GM23338 (cell line): ENCODE measurements around the gene GPAM. TPM values are rescaled to one million over a fixed set of nuclear protein-coding genes. Genes with fewer than 3 reads are reported as not detected.

Experiments
- ATAC-seq: fragments of 200-7000 bp; cut with Tn5 transposase; 3 replicates; pipeline ENCODE4 v1.9.1; 2020
- DNase-seq: peaks from one replicate; pipeline ENCODE4 v3.0.0-alpha.2; 2015; ENCODE audit warnings: low spot score
- H2AFZ ChIP-seq: fragments of 200-600 bp; sonication (generic); 2 replicates; pipeline ENCODE4 v1.8.0; 2016; ENCODE audit warnings: antibody characterized with exemption, mild to moderate bottlenecking, moderate library complexity
- H3F3A ChIP-seq: fragments of 200-600 bp; sonication (generic); replicated peaks from 2 replicates; pipeline ENCODE4 v1.8.0; 2017; ENCODE audit warnings: antibody characterized with exemption, mixed run types, low read depth
- H3K27ac ChIP-seq: fragments of 200-600 bp; sonication (generic); 2 replicates; pipeline ENCODE4 v1.6.1; 2016; ENCODE audit warnings: low read depth
- H3K27me3 ChIP-seq: fragments of 200-600 bp; sonication (generic); 2 replicates; pipeline ENCODE4 v1.8.0; 2016; ENCODE audit warnings: mild to moderate bottlenecking, mixed run types, moderate library complexity; ENCODE audit not compliant: insufficient read depth
- H3K36me3 ChIP-seq: fragments of 200-600 bp; sonication (generic); 2 replicates; pipeline ENCODE4 v1.8.0; 2016; ENCODE audit warnings: mild to moderate bottlenecking; ENCODE audit not compliant: insufficient read depth
- H3K4me1 ChIP-seq: fragments of 200-600 bp; sonication (generic); 2 replicates; pipeline ENCODE4 v1.8.0; 2016; ENCODE audit warnings: mild to moderate bottlenecking, moderate library complexity; ENCODE audit not compliant: insufficient read depth
- H3K4me2 ChIP-seq: fragments of 200-600 bp; sonication (generic); 2 replicates; pipeline ENCODE4 v1.7.1; 2017; ENCODE audit warnings: mixed run types
- H3K4me3 ChIP-seq: fragments of 200-600 bp; sonication (generic); 2 replicates; pipeline ENCODE4 v1.6.1; 2016; ENCODE audit warnings: mixed run types
- H3K79me2 ChIP-seq: fragments of 200-600 bp; sonication (generic); replicated peaks from 2 replicates; pipeline ENCODE4 v1.8.0; 2017; ENCODE audit warnings: mild to moderate bottlenecking; ENCODE audit not compliant: insufficient read depth
- H3K9me2 ChIP-seq: fragments of 200-600 bp; sonication (generic); 2 replicates; pipeline ENCODE4 v1.8.0; 2017; ENCODE audit not compliant: insufficient read depth
- H4K20me1 ChIP-seq: fragments of 200-600 bp; sonication (generic); replicated peaks from 2 replicates; pipeline ENCODE4 v1.8.0; 2017; ENCODE audit warnings: mild to moderate bottlenecking; ENCODE audit not compliant: insufficient read depth
- H3K27ac Mint-ChIP-seq: 2 replicates; pipeline ENCODE4 v1.8.0; 2020; ENCODE audit warnings: inconsistent platforms, mild to moderate bottlenecking, moderate library complexity, mixed read lengths
- H3K27me3 Mint-ChIP-seq: 3 replicates; pipeline ENCODE4 v1.8.0; 2022; ENCODE audit warnings: low read depth, mild to moderate bottlenecking, moderate library complexity, mixed read lengths, inconsistent platforms; ENCODE audit not compliant: insufficient read depth, poor library complexity
- H3K36me3 Mint-ChIP-seq: 3 replicates; pipeline ENCODE4 v1.8.0; 2021; ENCODE audit warnings: low read depth, mild to moderate bottlenecking, inconsistent platforms, moderate library complexity, mixed read lengths
- H3K4me1 Mint-ChIP-seq: 3 replicates; pipeline ENCODE4 v1.8.0; 2020; ENCODE audit warnings: mild to moderate bottlenecking, inconsistent platforms, mixed read lengths
- H3K4me3 Mint-ChIP-seq: 3 replicates; pipeline ENCODE4 v1.8.0; 2021; ENCODE audit warnings: moderate library complexity, mild to moderate bottlenecking, inconsistent platforms, mixed read lengths
- H3K9me3 Mint-ChIP-seq: 3 replicates; pipeline ENCODE4 v1.8.0; 2020; ENCODE audit warnings: moderate library complexity, mild to moderate bottlenecking, inconsistent platforms, mixed read lengths
- EZH2 ChIP-seq: fragments of 200-600 bp; sonication (generic); IDR thresholded peaks from one replicate; pipeline ENCODE4 v1.8.0; 2017; ENCODE audit warnings: antibody characterized with exemption, mild to moderate bottlenecking, low read depth; ENCODE audit not compliant: unreplicated experiment
- EZH2phosphoT487 ChIP-seq: fragments of 200-600 bp; sonication (generic); IDR thresholded peaks from one replicate; pipeline ENCODE4 v1.8.1; 2018; ENCODE audit warnings: antibody characterized with exemption; ENCODE audit not compliant: unreplicated experiment
- JUNB ChIP-seq: IDR thresholded peaks from one replicate; pipeline ENCODE4 v1.6.1; 2016; ENCODE audit warnings: antibody characterized with exemption; ENCODE audit not compliant: unreplicated experiment
- POLR2AphosphoS5 ChIP-seq: IDR thresholded peaks from 2 replicates; pipeline ENCODE4 v1.6.1; 2016; ENCODE audit warnings: antibody characterized with exemption, low read depth
- STAT1 ChIP-seq: IDR thresholded peaks from one replicate; pipeline ENCODE4 v1.6.1; 2016; ENCODE audit warnings: antibody characterized with exemption; ENCODE audit not compliant: unreplicated experiment
- ZNF331 ChIP-seq: fragments of 250-450 bp; sonication (Bioruptor Pico); IDR thresholded peaks from 2 replicates; pipeline ENCODE4 v1.5.0; 2020; ENCODE audit warnings: low read depth, mild to moderate bottlenecking, moderate library complexity
- polyA plus RNA-seq: library from polyadenylated mRNA; unstranded; fragments of >200 nt; fragmentation: Nextera tagmentation; extraction: Ambion mirVana; gene quantifications from 2 replicates; pipeline ENCODE4 v1.2.1, GENCODE V29; 2016
- total RNA-seq: library from RNA; depleted of rRNA; stranded (reverse); fragments of >200 nt; shearing (Covaris generic); gene quantifications from 2 replicates; pipeline ENCODE4 v1.2.3, GENCODE V29; 2014
- TF ChIP-seq, protein P1 (sequence below): IDR thresholded peaks from one replicate; pipeline ENCODE4 v1.6.1; 2018; ENCODE audit warnings: antibody characterized with exemption; ENCODE audit not compliant: unreplicated experiment
- TF ChIP-seq, protein P2 (sequence below), 2 experiments: fragments of 200-600 bp in 1 of 2; sonication (generic) in 1 of 2; conservative IDR thresholded peaks; 2 replicates each; pipeline versions ENCODE4 v1.5.1 to v1.6.1; 2016 to 2017; ENCODE audit warnings: antibody characterized with exemption in 2 of 2, low read depth in 2 of 2, mild to moderate bottlenecking in 2 of 2, moderate library complexity in 1 of 2

GPAM gene
- total and polyA plus RNA-seq, 2 experiments from 2014 or later: 5.5 to 16.6 TPM

DNA sequence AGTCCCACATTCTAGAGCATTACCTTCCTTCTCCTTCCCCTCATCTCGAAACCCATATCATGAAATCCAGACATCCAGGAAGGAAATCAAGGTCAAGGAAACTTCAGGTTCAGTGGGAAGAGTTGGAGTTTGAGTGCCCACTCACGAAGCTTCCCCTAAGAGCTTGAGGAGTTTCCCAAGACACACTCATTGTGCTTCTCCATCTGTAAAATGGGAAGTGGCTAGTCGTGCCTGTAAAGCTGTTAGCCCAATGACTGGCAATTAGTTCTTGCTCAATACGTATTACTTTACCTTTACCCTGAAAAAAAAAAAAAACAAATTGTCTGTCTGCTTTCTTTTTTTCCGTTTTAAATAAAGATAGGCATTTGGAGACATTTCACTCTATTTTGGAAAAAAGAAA, 42.3 kb downstream of the GPAM start:
- H3K36me3 ChIP-seq: no peaks in the 10 kb centered on the region
- no peaks in the 10 kb centered on the region for H3F3A ChIP-seq
- TF ChIP-seq POLR2AphosphoS5 (no peak), EZH2phosphoT487 (no peak), EZH2 (no peak), ZNF331 (no peak), STAT1 (no peak), JUNB (no peak)
- TF ChIP-seq, protein P1, sequence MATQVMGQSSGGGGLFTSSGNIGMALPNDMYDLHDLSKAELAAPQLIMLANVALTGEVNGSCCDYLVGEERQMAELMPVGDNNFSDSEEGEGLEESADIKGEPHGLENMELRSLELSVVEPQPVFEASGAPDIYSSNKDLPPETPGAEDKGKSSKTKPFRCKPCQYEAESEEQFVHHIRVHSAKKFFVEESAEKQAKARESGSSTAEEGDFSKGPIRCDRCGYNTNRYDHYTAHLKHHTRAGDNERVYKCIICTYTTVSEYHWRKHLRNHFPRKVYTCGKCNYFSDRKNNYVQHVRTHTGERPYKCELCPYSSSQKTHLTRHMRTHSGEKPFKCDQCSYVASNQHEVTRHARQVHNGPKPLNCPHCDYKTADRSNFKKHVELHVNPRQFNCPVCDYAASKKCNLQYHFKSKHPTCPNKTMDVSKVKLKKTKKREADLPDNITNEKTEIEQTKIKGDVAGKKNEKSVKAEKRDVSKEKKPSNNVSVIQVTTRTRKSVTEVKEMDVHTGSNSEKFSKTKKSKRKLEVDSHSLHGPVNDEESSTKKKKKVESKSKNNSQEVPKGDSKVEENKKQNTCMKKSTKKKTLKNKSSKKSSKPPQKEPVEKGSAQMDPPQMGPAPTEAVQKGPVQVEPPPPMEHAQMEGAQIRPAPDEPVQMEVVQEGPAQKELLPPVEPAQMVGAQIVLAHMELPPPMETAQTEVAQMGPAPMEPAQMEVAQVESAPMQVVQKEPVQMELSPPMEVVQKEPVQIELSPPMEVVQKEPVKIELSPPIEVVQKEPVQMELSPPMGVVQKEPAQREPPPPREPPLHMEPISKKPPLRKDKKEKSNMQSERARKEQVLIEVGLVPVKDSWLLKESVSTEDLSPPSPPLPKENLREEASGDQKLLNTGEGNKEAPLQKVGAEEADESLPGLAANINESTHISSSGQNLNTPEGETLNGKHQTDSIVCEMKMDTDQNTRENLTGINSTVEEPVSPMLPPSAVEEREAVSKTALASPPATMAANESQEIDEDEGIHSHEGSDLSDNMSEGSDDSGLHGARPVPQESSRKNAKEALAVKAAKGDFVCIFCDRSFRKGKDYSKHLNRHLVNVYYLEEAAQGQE: no peak
- TF ChIP-seq, protein P2, sequence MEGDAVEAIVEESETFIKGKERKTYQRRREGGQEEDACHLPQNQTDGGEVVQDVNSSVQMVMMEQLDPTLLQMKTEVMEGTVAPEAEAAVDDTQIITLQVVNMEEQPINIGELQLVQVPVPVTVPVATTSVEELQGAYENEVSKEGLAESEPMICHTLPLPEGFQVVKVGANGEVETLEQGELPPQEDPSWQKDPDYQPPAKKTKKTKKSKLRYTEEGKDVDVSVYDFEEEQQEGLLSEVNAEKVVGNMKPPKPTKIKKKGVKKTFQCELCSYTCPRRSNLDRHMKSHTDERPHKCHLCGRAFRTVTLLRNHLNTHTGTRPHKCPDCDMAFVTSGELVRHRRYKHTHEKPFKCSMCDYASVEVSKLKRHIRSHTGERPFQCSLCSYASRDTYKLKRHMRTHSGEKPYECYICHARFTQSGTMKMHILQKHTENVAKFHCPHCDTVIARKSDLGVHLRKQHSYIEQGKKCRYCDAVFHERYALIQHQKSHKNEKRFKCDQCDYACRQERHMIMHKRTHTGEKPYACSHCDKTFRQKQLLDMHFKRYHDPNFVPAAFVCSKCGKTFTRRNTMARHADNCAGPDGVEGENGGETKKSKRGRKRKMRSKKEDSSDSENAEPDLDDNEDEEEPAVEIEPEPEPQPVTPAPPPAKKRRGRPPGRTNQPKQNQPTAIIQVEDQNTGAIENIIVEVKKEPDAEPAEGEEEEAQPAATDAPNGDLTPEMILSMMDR (conservative IDR thresholded peaks at IDR 0.05; ENCODE audit: low read depth in 2 of 2): no peak
- no peaks in the 10 kb centered on the region for H3K79me2 ChIP-seq
- H3K27ac ChIP-seq: no peak overlapping the region
- H3K9me2 ChIP-seq: no peaks in the 10 kb centered on the region
- no peaks in the 10 kb centered on the region for H3K36me3 Mint-ChIP-seq
- H3K9me3 Mint-ChIP-seq: no peaks in the 10 kb centered on the region
- no peaks in the 10 kb centered on the region; the same call in 2 of the 3 replicates for H3K4me1 Mint-ChIP-seq
- DNase-seq (no peak), ATAC-seq (no peak)
- H3K4me2 ChIP-seq: no peak overlapping the region
- H3K27ac Mint-ChIP-seq: no peak overlapping the region
- no peaks in the 10 kb centered on the region; the same call in 1 of the 2 replicates for H3K4me1 ChIP-seq
- H3K27me3 Mint-ChIP-seq: peaks cover 5% of the 10 kb centered on the region
- no peak overlapping the region for H3K4me3 Mint-ChIP-seq
- no peaks in the 10 kb centered on the region for H3K27me3 ChIP-seq
- no peak overlapping the region for H3K4me3 ChIP-seq
- H4K20me1 ChIP-seq: no peaks in the 10 kb centered on the region
- H2AFZ ChIP-seq: no peak overlapping the region

- no peaks in the 10 kb centered on the region for H3F3A ChIP-seq
- peak; percentile 93 for ATAC-seq
- Mint-ChIP-seq H3K36me3 (no peaks in the 10 kb centered on the region), H3K4me1 (no peaks in the 10 kb centered on the region; the same call in 2 of the 3 replicates), H3K27ac (no peak overlapping the region), H3K27me3 (peaks cover 5% of the 10 kb centered on the region), H3K9me3 (no peaks in the 10 kb centered on the region), H3K4me3 (no peak overlapping the region)
- H3K36me3 ChIP-seq: no peaks in the 10 kb centered on the region
- no peak overlapping the region for H3K4me3 ChIP-seq
- no peaks in the 10 kb centered on the region for H3K27me3 ChIP-seq
- no peak overlapping the region for H3K4me2 ChIP-seq
- TF ChIP-seq, protein P2 (conservative IDR thresholded peaks at IDR 0.05; ENCODE audit: low read depth in 2 of 2): peak; percentile 86 to 97
- no peak for TF ChIP-seq POLR2AphosphoS5
- H4K20me1 ChIP-seq: no peaks in the 10 kb centered on the region
- no peak overlapping the region for H2AFZ ChIP-seq
- no peaks in the 10 kb centered on the region for H3K79me2 ChIP-seq
- H3K27ac ChIP-seq: no peak overlapping the region
- no peaks in the 10 kb centered on the region for H3K9me2 ChIP-seq
- H3K4me1 ChIP-seq: no peaks in the 10 kb centered on the region; the same call in 1 of the 2 replicates
- DNase-seq: peak; percentile 95
Measured at GRCh38 chr10:112140110-112140970, 43.2 kb downstream of the GPAM start.
